ENCODE measurements around the gene TEX51.

GRCh38 chr2:126949775-126950174 lies 51.1 kb downstream of the TEX51 start:
- TF ChIP-seq CTCF (conservative IDR thresholded peaks at IDR 0.05) (no peak), ZFX (IDR thresholded peaks at IDR 0.05) (no peak)

All from C4-2B (cell line).